ENCODE measurements around the gene PARPBP.

DNA sequence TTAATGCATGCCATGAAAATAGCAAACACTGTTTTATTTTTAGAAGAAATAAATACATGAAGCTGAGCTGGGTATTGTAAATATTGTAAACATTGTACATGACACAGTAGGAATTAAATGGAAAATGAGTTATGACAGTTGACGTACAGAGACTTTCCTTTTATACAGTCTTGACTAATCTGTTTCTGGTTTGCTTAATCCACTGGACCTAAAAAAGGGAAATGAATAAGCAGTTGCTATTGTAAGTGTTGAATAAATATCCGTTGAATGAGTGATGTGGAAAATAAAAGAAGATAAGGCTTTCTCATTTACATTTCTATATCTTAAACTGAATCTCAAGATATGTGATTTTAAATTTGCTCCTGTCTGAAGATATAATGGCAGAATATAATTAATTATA, 62.7 kb downstream of the PARPBP start:
- TF ChIP-seq CTCF (IDR thresholded peaks at IDR 0.05; ENCODE audit: low read length) (no peak), EZH2 (IDR thresholded peaks at IDR 0.05; ENCODE audit: borderline replicate concordance, low read length) (no peak)
